SK-N-MC (cell line): Measurements from ENCODE around the gene MAN2B2.
"Not testable (repeated sequence)": the region's sequence is repeated elsewhere in the genome, so short reads cannot be mapped to it uniquely, and the experiment has no call there.

Source experiments
- DNase-seq: peaks from one replicate; pipeline ENCODE4 v3.0.0-alpha.2; 2011; ENCODE audit warnings: low read depth, low spot score
- H3K27ac ChIP-seq: fragments of 200-600 bp; sonication (generic); 2 replicates; pipeline ENCODE4 v1.5.1; 2016; ENCODE audit warnings: mixed run types
- H3K36me3 ChIP-seq: fragments of 200-600 bp; sonication (generic); 2 replicates; pipeline ENCODE4 v1.6.1; 2017; ENCODE audit warnings: antibody characterized with exemption, low read length, mixed read lengths; ENCODE audit not compliant: insufficient read depth
- H3K4me3 ChIP-seq: fragments of 200-600 bp; sonication (generic); 2 replicates; pipeline ENCODE4 v1.5.1; 2016
- H3K9ac ChIP-seq: fragments of 200-600 bp; sonication (generic); 2 replicates; pipeline ENCODE4 v1.8.0; 2017; ENCODE audit warnings: mixed run types, mixed read lengths; ENCODE audit not compliant: insufficient read length
- H3K9me3 ChIP-seq: fragments of 200-600 bp; sonication (generic); 2 replicates; pipeline ENCODE4 v1.6.1; 2017; ENCODE audit warnings: low read depth, mild to moderate bottlenecking, antibody characterized with exemption, low read length, moderate library complexity, mixed read lengths
- EZH2 ChIP-seq: fragments of 200-600 bp; sonication (generic); IDR thresholded peaks from one replicate; pipeline ENCODE4 v1.6.1; 2017; ENCODE audit warnings: antibody characterized with exemption
- FOXP2 ChIP-seq: optimal IDR thresholded peaks from 2 replicates; pipeline ENCODE3; 2011; ENCODE audit warnings: mild to moderate bottlenecking, moderate library complexity; ENCODE audit not compliant: insufficient read depth; ENCODE audit errors: extremely low read length, control extremely low read depth
- POLR2AphosphoS5 ChIP-seq: IDR thresholded peaks from 2 replicates; pipeline ENCODE4 v1.6.1; 2012; ENCODE audit warnings: mild to moderate bottlenecking, low read depth, low read length, borderline replicate concordance

The MAN2B2 gene

GRCh38 chr4:6671648-6672047 lies 96.7 kb downstream of the MAN2B2 start:
- no peak overlapping the region for H3K9ac ChIP-seq
- no peaks in the 10 kb centered on the region; the same call in 1 of the 2 replicates for H3K36me3 ChIP-seq
- H3K4me3 ChIP-seq: no peak overlapping the region
- H3K9me3 ChIP-seq: no peaks in the 10 kb centered on the region
- TF ChIP-seq FOXP2 (no peak), POLR2AphosphoS5 (no peak), EZH2 (no peak)
- no peak overlapping the region for H3K27ac ChIP-seq
- no peak for DNase-seq

GRCh38 chr4:6672131-6672530 lies 97.1 kb downstream of the MAN2B2 start:
- no peak overlapping the region for H3K27ac ChIP-seq
- H3K4me3 ChIP-seq: no peak overlapping the region
- no peaks in the 10 kb centered on the region; the same call in 1 of the 2 replicates for H3K36me3 ChIP-seq
- DNase-seq: no peak
- no peaks in the 10 kb centered on the region for H3K9me3 ChIP-seq
- TF ChIP-seq EZH2 (no peak), FOXP2 (no peak), POLR2AphosphoS5 (no peak)
- no peak overlapping the region for H3K9ac ChIP-seq

- H3K9me3 ChIP-seq, H3K9ac ChIP-seq, H3K27ac ChIP-seq, H3K4me3 ChIP-seq, H3K36me3 ChIP-seq, DNase-seq: not testable (repeated sequence)
These were observed 97.7 kb downstream of the MAN2B2 start for GRCh38 chr4:6672541-6673190.
